Pancreas (tissue), 10 donors: ENCODE data around the gene MAST2. TPM values are rescaled to one million over a fixed set of nuclear protein-coding genes. Genes with fewer than 3 reads are reported as not detected.
"Not testable (repeated sequence)": the region's sequence is repeated elsewhere in the genome, so short reads cannot be mapped to it uniquely, and the experiment has no call there.

Source experiments
- ATAC-seq, 4 donors: fragments of 200-7000 bp; cut with Tn5 transposase; one replicate each; pipeline versions ENCODE4 v1.8.0 to v1.9.1; 2020; ENCODE audit warnings: mild to moderate bottlenecking in 4 of 4, moderate library complexity in 4 of 4
- DNase-seq, 6 donors: peaks; one replicate each; pipeline ENCODE4 v3.0.0-alpha.2; 2020
- FAIRE-seq: peaks from 2 replicates; lab custom pipeline; 2012; peaks lifted over from hg19 to GRCh38; lab: Jason Lieb, UNC
- H3K27ac ChIP-seq, 4 donors: fragments of 200-600 bp; sonication (generic); 1 replicate in 3 of 4; 2 replicates in 1 of 4; pipeline versions ENCODE4 v1.5.0 to v1.8.0; 2020
- H3K27me3 ChIP-seq, 4 donors: fragments of 200-600 bp; one replicate each; pipeline ENCODE4 v1.8.0; 2021
- H3K36me3 ChIP-seq, 3 donors: fragments of 200-600 bp; sonication (generic) in 1 of 3; one replicate each; pipeline versions ENCODE4 v1.5.0 to v1.8.0; 2020 to 2021
- H3K4me1 ChIP-seq, 3 donors: fragments of 200-600 bp; one replicate each; pipeline ENCODE4 v1.8.0; 2021
- H3K4me3 ChIP-seq, 4 donors: fragments of 200-600 bp; sonication (generic) in 2 of 4; one replicate each; pipeline versions ENCODE4 v1.5.0 to v1.8.0; 2020 to 2021
- H3K9me3 ChIP-seq, 4 donors: fragments of 200-600 bp; one replicate each; pipeline ENCODE4 v1.8.0; 2021
- CTCF ChIP-seq, 4 donors: fragments of 200-600 bp; sonication (generic) in 3 of 4; IDR thresholded peaks; one replicate each; pipeline versions ENCODE4 v1.5.0 to v1.8.0; 2021; ENCODE audit warnings: antibody characterized with exemption in 4 of 4
- WGBS, 2 donors: extraction: QIAGEN DNeasy Blood & Tissue Kit; methylation state at CpG; one replicate each; pipeline ENCODE4 v1.1.7; 2013; 5-methylcytosine and 5-hydroxymethylcytosine counted together
- intact Hi-C, 3 donors: fragments of 100-400 bp; cut with DNase I; formaldehyde crosslinking; loops; one replicate each; pipeline versions ENCODE4 v1.11.1 to v1.14.2; 2022
- polyA plus RNA-seq, 2 donors: library from polyadenylated mRNA; stranded (reverse); fragments of 200-250 nt; gene quantifications; one replicate each; pipeline ENCODE4 v1.2.3, GENCODE V29; 2013
- total RNA-seq, 6 donors: library from RNA; stranded (reverse); fragmentation: NEBNext Ultra II Directional in 4 of 6; extraction: Animal tissue kit (Norgen Biotek cat#: 25700) in 4 of 6; gene quantifications; one replicate each; pipeline versions ENCODE4 v1.2.1 to v1.2.4, GENCODE V29; 2021 to 2023
- donor health status: healthy with polysubstance abuse.
- donor health status: DM: no; HTN: no; CAD: no; lungs with moderate emphysema.
- donor health status: DM: no; HTN: no; CAD: no.
- donor health status: control.
- donor health status: control.
- donor health status: Bipolar disorder and iron deficiency.
- donor health status: DM: yes; HTN: yes; CAD: no.
- donor health status: DM: no; HTN: no; CAD: no.
- donor health status: DM: no; HTN: no; CAD: no.
- donor health status: DM: yes; HTN: yes; CAD: no.

Gene MAST2
- total and polyA plus RNA-seq, 8 donors = 5.1 to 14.5 (median 7.7) TPM

GRCh38 chr1:45834689-45835088 lies 31.3 kb downstream of the MAST2 start:
- H3K4me1 ChIP-seq = no peaks in the 10 kb centered on the region
- intact Hi-C loops = no loop called here
- no peak for DNase-seq
- no peak for FAIRE-seq
- no peak overlapping the region for H3K4me3 ChIP-seq
- H3K36me3 ChIP-seq = no peaks in the 10 kb centered on the region
- H3K27me3 ChIP-seq = no peaks in the 10 kb centered on the region
- no peak overlapping the region for H3K27ac ChIP-seq
- WGBS, 2 donors = 88 to 95% methylated on average over 1 of the region's 1 CpG
- H3K9me3 ChIP-seq = no peaks in the 10 kb centered on the region
- ATAC-seq = no peak
- TF ChIP-seq CTCF (IDR thresholded peaks at IDR 0.05) = no peak

GRCh38 chr1:45836451-45836850 lies 33.0 kb downstream of the MAST2 start:
- H3K4me1 ChIP-seq = no peaks in the 10 kb centered on the region
- TF ChIP-seq CTCF (IDR thresholded peaks at IDR 0.05) = no peak
- no peaks in the 10 kb centered on the region for H3K36me3 ChIP-seq
- DNase-seq (no peak), ATAC-seq (no peak), FAIRE-seq (no peak)
- H3K27me3 ChIP-seq = no peaks in the 10 kb centered on the region
- H3K4me3 ChIP-seq = no peak overlapping the region
- intact Hi-C loops = no loop called here
- 81 to 89% methylated on average over 3 of the region's 3 CpGs for WGBS, 2 donors
- H3K9me3 ChIP-seq = no peaks in the 10 kb centered on the region
- H3K27ac ChIP-seq = no peak overlapping the region

GRCh38 chr1:45836861-45837260 lies 33.4 kb downstream of the MAST2 start:
- H3K36me3 ChIP-seq, H3K27me3 ChIP-seq, H3K4me1 ChIP-seq, H3K27ac ChIP-seq, ATAC-seq, intact Hi-C loops, FAIRE-seq, H3K4me3 ChIP-seq, H3K9me3 ChIP-seq, DNase-seq: not testable (repeated sequence)
- WGBS, 2 donors = 95 to 96% methylated on average over 7 of the region's 7 CpGs

- FAIRE-seq, ATAC-seq: not testable (repeated sequence)
- WGBS, 2 donors = 93 to 99% methylated on average over 4 of the region's 4 CpGs
These were observed 34.9 kb downstream of the MAST2 start for GRCh38 chr1:45838322-45838721.

GRCh38 chr1:45840704-45841103 lies 37.3 kb downstream of the MAST2 start:
- no peaks in the 10 kb centered on the region for H3K36me3 ChIP-seq
- no peak for DNase-seq
- no peaks in the 10 kb centered on the region for H3K9me3 ChIP-seq
- TF ChIP-seq CTCF (IDR thresholded peaks at IDR 0.05) = no peak
- no peaks in the 10 kb centered on the region for H3K27me3 ChIP-seq
- H3K4me1 ChIP-seq = no peaks in the 10 kb centered on the region
- 89 to 100% methylated on average over 1 of the region's 1 CpG for WGBS, 2 donors
- H3K4me3 ChIP-seq = no peak overlapping the region
- no peak for FAIRE-seq
- intact Hi-C loops = no loop called here
- ATAC-seq = no peak
- no peak overlapping the region for H3K27ac ChIP-seq

More at GRCh38 chr1:45838322-45838721, 34.9 kb downstream of the MAST2 start:
- H3K9me3 ChIP-seq, H3K4me3 ChIP-seq, DNase-seq, H3K27ac ChIP-seq, H3K36me3 ChIP-seq, intact Hi-C loops, H3K27me3 ChIP-seq, H3K4me1 ChIP-seq: not testable (repeated sequence)

GRCh38 chr1:45842786-45843185 lies 39.4 kb downstream of the MAST2 start:
- WGBS, 2 donors = 95 to 96% methylated on average over 1 of the region's 1 CpG
- Histone ChIP-seq H3K9me3 (no peaks in the 10 kb centered on the region), H3K4me1 (no peaks in the 10 kb centered on the region), H3K4me3 (no peak overlapping the region), H3K27me3 (no peaks in the 10 kb centered on the region), H3K27ac (no peak overlapping the region), H3K36me3 (no peaks in the 10 kb centered on the region)
- no peak for FAIRE-seq
- no peak for ATAC-seq
- intact Hi-C loops = no loop called here
- no peak for TF ChIP-seq CTCF (IDR thresholded peaks at IDR 0.05)
- no peak for DNase-seq
